HS-27A (cell line): ENCODE measurements around the gene RALA.
"Not testable (repeated sequence)": the region's sequence is repeated elsewhere in the genome, so short reads cannot be mapped to it uniquely, and the experiment has no call there.

Source experiments
- DNase-seq: peaks from one replicate; pipeline ENCODE4 v3.0.0-alpha.2; 2012; ENCODE audit warnings: low read depth, missing footprints

Gene RALA

GRCh38 chr7:39732837-39733804 is 109.7 kb downstream of the RALA start:
- DNase-seq: peak; percentile 72

DNA sequence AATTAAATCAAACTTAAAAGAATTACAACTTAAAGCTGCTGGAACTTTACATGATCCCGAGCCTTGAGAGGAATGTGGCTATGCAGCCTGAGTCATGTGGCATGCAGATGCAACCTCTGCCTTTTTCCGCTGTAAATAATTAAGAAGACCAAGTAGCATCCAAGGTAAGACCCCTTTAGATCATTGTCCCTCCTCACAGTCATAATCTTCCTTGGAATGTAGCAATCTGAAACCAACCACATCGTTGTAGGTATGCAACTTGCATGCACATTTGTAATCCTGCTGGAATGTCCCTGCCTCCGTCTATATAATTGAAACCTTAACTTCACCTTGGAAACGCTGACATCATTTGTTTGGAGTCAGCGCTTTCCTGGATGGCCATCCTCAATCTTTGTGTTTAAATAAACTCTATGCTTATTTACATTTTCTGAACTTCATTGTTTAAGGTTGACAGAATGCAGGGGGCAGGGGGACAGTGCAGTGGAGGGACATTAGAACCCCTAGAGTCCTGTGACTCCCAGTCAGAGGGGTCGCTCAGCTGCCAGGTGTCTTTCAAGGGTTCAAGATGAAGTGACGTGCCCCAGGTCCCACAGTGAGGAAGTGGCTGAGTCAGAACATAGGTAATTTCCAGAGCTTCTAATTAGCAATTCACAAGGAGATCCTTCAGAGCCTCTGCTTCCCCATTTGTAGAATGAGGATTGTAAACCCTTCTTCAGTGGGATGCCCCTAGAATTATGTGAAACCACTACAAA is 110.7 kb downstream of the RALA start:
- peak; percentile 30 for DNase-seq

DNA sequence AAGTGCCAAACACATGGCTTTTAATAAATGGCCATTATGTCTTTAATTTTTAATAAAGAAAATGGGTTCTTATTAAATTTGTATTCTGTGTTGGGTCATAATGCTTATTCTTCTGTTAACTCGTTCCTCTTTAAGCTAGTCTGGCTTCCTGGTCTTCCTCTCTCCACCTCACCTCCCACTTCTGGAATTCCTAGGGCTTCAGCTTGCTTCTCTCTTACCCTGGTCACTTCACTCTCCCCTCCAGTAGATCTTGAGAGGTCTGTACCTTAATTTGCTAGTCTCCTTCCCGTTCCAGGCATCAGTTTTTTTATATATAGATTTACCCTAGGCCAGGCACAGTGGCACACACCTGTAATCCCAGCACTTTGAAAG is 111.2 kb downstream of the RALA start:
- DNase-seq: no peak

DNA sequence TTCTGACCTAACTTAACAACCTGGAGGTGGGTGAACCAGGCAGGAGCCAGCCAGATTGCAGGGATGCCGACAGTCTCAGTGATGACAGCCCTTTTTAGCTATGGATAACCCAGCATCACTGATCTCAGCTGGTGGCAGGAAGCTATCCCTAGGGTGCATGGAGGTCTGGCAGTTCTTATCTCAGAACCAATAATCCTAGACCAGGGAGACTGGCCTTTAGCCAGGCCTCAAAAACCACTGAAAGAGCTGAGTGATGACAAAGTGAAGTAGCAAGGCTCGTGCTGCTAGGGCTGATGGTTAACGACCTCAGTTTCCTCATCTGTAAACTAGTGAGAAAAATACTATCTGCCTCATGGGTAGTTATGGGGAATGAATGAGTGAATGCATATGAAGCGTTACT is 112.5 kb downstream of the RALA start:
- DNase-seq: no peak

DNA sequence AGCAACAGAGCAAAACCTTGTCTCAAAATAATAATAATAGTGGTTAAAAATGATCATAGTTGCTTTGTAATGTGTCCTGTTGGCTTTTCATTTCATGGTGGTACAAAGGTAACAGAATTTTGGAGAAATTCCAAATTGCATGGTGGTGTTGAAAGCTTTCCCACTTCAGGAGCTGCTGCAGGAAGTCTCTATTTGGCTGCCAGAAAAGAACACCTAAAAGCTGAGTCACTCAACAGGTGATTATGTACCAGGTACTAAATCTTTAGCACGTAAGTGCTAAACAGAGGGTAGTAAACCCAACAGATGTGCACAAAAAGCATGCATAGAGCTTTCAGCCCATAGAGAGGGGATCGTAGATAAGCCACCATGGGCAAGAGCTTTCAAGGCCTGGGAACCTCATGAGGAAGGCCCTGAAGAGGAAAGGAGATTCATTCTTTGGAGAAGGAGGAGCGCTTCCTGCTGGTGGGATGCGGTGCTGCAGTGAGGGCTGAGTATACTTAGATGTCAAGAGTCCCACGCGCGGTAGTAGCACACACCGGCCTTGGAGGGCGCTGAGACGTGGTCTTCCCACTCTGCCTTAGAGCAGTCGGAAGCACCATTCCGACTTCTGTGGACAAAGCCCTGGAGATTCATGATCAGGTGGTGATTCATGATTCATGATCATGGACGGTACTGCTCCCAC is 118.7 kb downstream of the RALA start:
- no peak for DNase-seq

DNA sequence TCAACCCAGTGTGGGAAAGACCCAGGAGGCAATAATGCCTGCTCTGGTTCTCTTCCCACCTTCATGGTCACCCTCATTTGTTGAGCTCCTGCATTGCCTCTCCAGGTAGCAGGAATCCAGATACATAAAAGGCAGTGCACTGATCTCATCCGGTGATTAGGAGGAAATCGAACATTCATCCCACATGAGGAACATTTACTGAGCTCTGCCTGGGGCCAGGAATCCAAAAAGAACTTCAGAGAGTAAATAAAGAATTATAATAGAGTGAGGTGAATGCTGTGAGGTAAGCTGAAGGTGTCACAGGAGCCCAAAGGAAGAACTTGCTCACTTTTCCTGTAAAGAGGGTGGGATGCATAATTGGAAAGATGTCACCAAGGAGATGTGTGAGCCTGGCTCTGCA is 121.2 kb downstream of the RALA start:
- no peak for DNase-seq

GRCh38 chr7:39745320-39745719 is 121.9 kb downstream of the RALA start:
- DNase-seq: no peak

- peak; percentile 39 for DNase-seq
Observed at GRCh38 chr7:39746103-39746819, 122.9 kb downstream of the RALA start.

GRCh38 chr7:39749177-39749576 is 125.8 kb downstream of the RALA start:
- DNase-seq: peak; percentile 49

- DNase-seq: no peak
Observed at GRCh38 chr7:39749717-39750116, 126.3 kb downstream of the RALA start.

GRCh38 chr7:39750253-39751077 is 127.1 kb downstream of the RALA start:
- DNase-seq: no peak

- not testable (repeated sequence) for DNase-seq
Observed at GRCh38 chr7:39753237-39753636, 129.9 kb downstream of the RALA start.

- no peak for DNase-seq
Observed at GRCh38 chr7:39753823-39754325, 130.5 kb downstream of the RALA start.

- no peak for DNase-seq
Observed at GRCh38 chr7:39754326-39755120, 131.2 kb downstream of the RALA start.

DNA sequence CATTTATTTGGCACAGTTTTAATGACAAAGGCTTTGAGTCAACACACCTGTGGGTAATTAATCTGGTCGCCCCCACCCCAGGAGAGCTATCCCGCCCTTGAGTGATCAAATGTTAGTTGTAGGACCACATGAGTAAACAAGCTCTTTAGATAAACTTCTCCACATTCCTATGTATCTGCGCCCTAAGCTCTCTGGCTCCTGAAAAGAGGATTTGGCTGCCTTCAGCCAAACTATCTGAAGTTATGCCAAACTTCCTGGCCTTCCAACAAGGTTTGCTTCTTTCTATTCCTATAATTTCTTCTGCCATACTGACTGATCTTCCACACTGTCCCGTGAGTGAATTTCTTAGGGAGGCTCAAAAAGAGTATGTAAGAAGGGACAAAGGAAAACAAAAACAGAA is 134.2 kb downstream of the RALA start:
- no peak for DNase-seq
